Globus pallidus (tissue), 1 donor: Measurements from ENCODE around the gene GJD3.
A peak's percentile ranks its signal among the peaks of the same experiment; 100 is the strongest.
"Not testable (repeated sequence)": the region's sequence is repeated elsewhere in the genome, so short reads cannot be mapped to it uniquely, and the experiment has no call there.

Experiments used
- DNase-seq: peaks from one replicate; pipeline ENCODE4 v3.0.0-alpha.2; 2015; ENCODE audit warnings: low spot score

Gene GJD3

GRCh38 chr17:40367728-40368127 is 3.2 kb upstream of the GJD3 start:
- DNase-seq, result not testable (repeated sequence)

GRCh38 chr17:40366861-40367518 is 2.5 kb upstream of the GJD3 start:
- DNase-seq, result no peak

GRCh38 chr17:40366076-40366860 is 1.7 kb upstream of the GJD3 start:
- no peak for DNase-seq

GRCh38 chr17:40364906-40365305 is 369 bp upstream of the GJD3 start:
- no peak for DNase-seq

- no peak for DNase-seq
Observed at GRCh38 chr17:40363111-40363827, 1.3 kb downstream of the GJD3 start.

GRCh38 chr17:40362696-40363110 is 1.8 kb downstream of the GJD3 start:
- DNase-seq, result no peak

GRCh38 chr17:40361925-40362695 is 2.4 kb downstream of the GJD3 start:
- DNase-seq, result no peak

- DNase-seq, result no peak
Observed at GRCh38 chr17:40361063-40361924, 3.2 kb downstream of the GJD3 start.

- DNase-seq, result no peak
Observed at GRCh38 chr17:40360091-40360490, 4.4 kb downstream of the GJD3 start.

- DNase-seq, result peak; percentile 74
Observed at GRCh38 chr17:40358323-40359038, 6.1 kb downstream of the GJD3 start.

- no peak for DNase-seq
Observed at GRCh38 chr17:40356990-40357881, 7.3 kb downstream of the GJD3 start.

GRCh38 chr17:40355804-40356758 is 8.5 kb downstream of the GJD3 start:
- DNase-seq, result no peak

- no peak for DNase-seq
Observed at GRCh38 chr17:40355123-40355803, 9.3 kb downstream of the GJD3 start.

- no peak for DNase-seq
Observed at GRCh38 chr17:40354221-40355122, 10.1 kb downstream of the GJD3 start.

GRCh38 chr17:40352779-40353394 is 11.7 kb downstream of the GJD3 start:
- no peak for DNase-seq

GRCh38 chr17:40352237-40352778 is 12.2 kb downstream of the GJD3 start:
- no peak for DNase-seq
